Left colon (tissue), 2 donors: ENCODE measurements around the gene RIPK4. TPM values are rescaled to one million over a fixed set of nuclear protein-coding genes. Genes with fewer than 3 reads are reported as not detected.

ENCODE experiments used
- ATAC-seq: fragments of 200-7000 bp; cut with Tn5 transposase; one replicate; pipeline ENCODE4 v1.9.1; 2020; ENCODE audit warnings: mild to moderate bottlenecking, moderate library complexity
- DNase-seq, 2 donors: peaks; one replicate each; pipeline ENCODE4 v3.0.0-alpha.2; 2020
- intact Hi-C, 2 donors: fragments of 100-400 bp; cut with DNase I in 1 of 2; cut with micrococcal nuclease in 1 of 2; formaldehyde crosslinking; loops; one replicate each; pipeline versions ENCODE4 v1.11.2 to v1.14.0; 2022; cut with DNase I, micrococcal nuclease
- total RNA-seq, 2 donors: library from RNA; stranded (reverse); fragmentation: NEBNext Ultra II Directional; extraction: Animal tissue kit (Norgen Biotek cat#: 25700); gene quantifications; one replicate each; pipeline ENCODE4 v1.2.1, GENCODE V29; 2021
- donor health status: DM: no; HTN: no; CAD: no.
- donor health status: DM: yes; HTN: yes; CAD: no.

RIPK4 gene
- total RNA-seq, 2 donors from 2014 or later, result 11.0 to 16.0 TPM

DNA sequence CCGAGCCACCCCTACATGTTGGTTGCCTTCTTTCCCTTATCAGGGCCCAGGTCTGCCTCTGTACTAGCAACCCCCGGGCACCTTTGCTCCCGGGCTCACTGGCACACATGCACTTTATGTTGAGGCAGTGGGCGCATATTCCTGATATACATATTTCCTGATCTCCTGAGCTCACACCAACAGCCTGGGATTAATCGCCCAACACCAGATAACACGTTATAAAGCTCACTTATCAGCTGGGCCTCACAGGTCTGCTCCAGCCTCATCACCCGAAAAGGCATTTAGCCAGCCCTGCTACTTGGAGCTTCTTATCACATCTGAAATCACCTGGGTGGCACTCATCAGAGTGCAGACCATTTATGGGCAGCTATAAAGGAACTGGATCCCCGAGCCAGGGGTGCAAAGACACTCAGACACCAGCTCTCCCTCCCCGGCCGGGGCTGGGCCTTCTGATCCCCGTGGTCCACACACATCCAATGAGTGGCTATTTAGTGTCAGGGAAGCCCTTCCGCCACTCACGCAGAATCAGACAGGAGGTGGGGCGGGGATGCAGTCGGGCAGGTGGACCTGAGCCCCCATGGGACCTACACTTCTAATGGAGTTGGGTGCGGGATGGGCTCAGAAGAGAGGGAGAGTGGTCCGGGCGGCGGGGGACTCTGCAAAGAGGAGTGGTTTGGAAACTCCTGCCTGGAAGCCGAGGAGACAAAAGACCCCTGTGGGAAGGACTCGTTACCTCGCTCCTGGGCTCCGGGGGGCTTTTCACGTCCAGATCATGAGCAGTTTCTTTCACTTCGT lies 21.6 kb downstream of the RIPK4 start:
- DNase-seq, result no peak

GRCh38 chr21:41744028-41744930 lies 22.6 kb downstream of the RIPK4 start:
- DNase-seq (no peak), ATAC-seq (peak; percentile 19)
- intact Hi-C loops, result no loop called here

More for the DNA sequence above, 21.6 kb downstream of the RIPK4 start:
- ATAC-seq, result no peak
- intact Hi-C loops, result no loop called here

GRCh38 chr21:41743321-41744027 lies 23.4 kb downstream of the RIPK4 start:
- intact Hi-C loops, result no loop called here
- DNase-seq (no peak), ATAC-seq (peak; percentile 82)

DNA sequence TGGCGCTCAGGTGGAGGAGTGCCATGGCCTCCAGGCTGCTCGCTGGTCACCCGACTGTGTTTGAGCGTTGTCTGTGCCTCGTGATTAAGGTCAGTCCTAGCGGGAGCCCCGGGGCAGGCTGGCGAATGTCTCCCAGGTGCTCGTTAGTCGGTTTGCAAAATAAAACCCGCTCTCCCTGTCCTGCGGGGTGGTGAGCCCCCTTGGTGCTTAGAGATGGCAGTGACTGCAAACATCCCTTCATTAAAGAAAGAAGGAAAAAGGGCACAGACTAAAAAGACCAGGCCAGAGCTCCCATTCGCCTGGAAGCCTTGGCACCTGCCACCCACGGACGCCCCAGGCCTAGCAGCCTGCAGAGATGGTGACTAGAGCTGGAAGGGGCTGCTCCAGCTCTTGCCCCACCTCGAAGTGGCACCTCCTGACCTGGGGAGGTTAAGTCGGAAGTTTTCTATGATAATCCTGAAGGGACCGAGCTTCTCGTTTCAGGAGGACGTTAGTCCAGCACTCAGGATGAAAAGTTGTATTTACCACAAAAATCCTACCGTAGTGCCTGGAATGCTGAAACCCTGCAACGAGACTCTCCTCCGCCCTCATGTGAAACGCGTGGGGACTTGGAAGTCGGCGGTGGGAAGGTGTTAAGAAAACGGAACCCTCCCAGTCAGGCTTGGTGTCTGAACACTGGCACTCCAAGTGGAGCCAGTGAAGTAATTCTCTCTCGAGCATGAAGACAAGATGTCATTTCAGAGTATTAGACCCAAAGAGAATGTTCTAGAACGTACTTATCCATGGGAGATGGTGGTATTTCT lies 24.6 kb downstream of the RIPK4 start:
- intact Hi-C loops, result no loop called here
- ATAC-seq (no peak), DNase-seq (no peak)

GRCh38 chr21:41741253-41742072 lies 25.4 kb downstream of the RIPK4 start:
- DNase-seq (no peak), ATAC-seq (no peak)
- intact Hi-C loops, result no loop called here

DNA sequence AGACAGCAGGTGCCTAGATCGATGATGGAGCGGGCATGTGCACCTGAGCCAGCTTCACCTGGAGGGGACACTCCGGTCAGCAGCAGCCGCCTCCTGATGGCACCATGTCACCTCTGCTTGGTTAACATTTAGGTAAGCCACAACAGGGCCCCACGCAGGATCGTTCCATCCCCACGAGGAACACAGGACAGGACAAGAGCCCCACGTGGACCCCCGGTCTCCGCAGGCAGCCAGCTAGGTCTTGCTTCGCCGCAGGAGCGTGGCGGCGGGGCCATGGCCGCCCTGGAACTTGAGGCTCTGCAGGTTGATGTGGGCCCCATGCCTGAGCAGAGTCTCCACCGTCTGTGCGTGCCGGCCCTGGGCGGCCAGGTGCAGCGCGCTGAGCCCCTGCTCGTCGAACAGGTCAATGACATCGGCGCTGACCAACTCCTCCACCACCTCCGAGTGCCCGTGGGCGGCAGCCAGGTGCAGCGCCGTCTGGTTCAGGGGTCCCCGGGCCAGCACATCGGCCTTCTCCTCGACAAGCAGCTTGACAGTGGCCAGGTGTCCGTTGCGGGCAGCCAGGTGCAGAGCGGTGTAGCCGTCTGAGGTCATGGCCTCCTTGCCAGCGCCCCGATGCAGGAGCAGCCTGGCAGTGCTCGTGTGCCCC lies 26.1 kb downstream of the RIPK4 start:
- DNase-seq (no peak), ATAC-seq (no peak)
- intact Hi-C loops, result no loop called here

DNA sequence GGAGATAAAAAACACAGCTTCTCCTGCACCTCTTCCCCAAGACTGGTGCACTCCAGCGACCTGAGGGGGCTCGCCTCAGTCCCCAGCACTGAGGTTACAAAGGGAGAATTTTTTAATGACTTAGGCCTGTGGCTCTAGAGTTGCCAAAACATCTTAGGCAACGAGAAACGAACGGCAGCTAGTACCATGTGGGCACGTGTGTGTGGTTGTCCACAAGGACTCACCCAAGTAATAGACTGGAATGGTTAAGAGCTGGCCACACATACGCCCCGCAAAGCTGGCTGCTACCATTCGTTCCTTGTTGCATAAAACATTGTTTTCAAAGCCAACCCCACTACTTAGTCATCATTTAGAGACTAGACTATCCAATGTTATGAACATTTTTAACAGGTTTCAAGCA lies 26.9 kb downstream of the RIPK4 start:
- DNase-seq, result no peak
- ATAC-seq, result no peak
- intact Hi-C loops, result no loop called here

DNA sequence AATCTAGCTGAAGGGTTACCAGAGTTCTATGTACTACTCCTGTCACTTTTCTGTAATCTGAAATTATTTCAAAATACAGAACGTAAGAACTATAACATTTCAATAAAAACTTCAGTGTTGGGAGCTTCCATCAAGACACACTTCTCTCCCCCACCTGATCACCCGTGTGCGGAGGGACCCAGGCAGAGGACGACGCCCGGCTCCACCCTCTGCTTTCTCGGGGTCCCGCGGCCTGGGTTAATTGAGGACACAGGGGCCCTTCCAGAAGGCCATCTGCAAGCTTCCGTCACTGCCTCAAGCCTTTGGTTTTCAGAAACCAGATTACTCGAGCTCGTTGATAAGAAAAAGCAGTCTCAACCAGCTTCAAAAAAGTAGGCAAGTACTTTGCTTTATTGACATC lies 27.8 kb downstream of the RIPK4 start:
- intact Hi-C loops, result no loop called here
- DNase-seq (no peak), ATAC-seq (no peak)

DNA sequence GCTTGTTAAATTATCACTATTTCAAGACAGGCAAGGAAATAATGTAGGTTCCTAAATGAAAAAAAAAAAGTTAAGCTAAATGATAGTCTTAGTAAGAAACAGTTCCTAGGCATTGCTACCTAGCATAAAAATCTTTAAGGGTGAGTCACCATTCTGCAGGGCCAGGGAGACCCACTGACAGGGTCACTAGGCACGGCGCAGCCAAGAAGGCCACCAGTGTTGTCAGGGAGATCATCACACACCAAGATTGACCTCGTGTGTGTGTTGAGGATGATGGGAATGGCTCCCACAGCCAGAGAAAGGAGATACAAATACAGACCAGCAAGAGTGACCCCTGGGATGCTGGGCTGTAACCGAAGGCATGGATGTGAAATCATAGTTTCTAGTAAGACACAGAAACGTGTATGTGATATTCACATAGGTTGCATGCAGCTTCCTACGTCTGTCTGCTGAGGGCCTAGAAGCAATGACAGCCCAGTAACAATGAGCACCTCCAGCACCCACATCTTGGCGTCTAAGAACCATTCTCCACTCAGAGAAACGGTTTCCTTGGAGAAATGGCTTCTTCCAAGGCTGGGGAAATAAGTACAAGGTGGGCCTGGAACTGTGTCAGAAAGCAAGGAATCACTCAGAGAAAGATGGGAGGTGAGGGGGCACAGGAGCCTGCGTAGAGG lies 29.1 kb downstream of the RIPK4 start:
- DNase-seq (no peak), ATAC-seq (no peak)
- intact Hi-C loops, result no loop called here

DNA sequence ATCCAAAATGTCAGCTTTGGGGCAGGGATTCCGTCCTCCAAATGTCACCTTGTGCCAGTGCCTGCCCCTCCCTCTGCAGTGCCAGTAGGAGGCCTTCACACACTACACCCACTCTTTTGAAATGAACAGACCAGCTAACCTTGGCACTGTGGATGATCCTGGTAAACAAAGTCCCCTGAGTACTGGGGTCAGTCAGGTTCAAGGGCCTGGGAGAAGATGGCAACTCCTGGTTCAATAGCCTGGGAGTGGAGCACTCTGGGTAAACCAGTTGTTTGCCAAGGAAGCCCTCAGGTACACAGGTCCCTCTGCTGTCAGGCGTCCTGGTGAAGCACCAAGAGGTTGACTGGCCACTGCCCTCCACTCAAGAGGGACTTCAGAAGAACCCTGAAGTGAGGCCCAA lies 30.4 kb downstream of the RIPK4 start:
- no peak for DNase-seq
- intact Hi-C loops, result no loop called here
- no peak for ATAC-seq

DNA sequence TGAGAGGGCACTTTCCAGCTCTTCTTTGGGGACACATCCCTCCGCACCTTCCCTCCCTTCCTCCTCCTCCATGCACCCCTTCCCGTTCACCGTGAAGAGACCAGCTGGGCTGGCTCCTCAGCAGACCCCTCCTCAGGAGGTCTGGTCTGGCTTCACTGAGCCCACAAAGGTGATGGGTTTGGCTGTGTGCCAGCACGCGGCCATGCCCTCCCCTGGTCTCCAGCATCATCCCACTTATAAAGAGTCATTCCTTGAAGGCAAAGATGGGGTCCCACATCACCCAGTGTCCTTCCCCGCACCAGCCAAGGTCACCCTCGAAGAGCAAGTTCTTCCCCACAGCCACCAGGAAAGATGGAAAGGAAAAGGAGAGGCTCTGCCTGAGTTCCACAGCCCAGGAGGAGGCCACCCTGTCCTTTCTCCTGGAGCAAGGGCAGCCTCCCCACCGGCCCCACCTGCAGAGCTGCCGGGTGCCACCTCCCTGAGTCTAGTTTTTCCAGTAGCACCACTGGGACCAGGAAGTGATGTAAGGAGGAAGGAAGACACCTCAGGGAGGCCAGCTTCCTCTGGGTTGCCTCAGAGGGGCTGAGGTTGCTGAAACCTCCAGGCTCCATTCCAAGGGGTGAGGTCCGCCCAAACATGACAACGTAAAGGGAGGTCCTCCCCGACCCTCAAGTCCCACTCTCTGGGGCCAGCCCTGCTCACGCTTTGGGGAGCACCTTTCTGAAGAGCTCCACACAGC lies 32.7 kb downstream of the RIPK4 start:
- intact Hi-C loops, result no loop called here
- ATAC-seq (peak; percentile 34), DNase-seq (no peak)

DNA sequence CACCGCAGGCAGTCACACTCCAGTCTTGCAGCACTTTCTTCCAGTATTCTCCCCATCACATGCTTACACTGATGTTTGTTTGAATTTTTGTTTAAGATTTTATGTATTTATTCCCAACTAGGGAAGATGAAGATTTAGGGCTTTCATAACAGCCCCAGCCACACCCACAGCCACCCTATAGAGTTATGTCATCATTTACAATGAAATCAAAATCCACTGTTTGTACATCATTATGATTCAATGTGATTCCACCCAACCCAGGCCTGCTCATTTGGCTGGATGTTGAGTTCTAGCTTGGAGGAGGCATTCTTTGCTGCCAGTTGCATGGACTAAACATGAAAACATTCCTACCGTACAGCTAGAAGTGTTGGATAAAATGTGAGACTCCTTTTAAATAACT lies 35.8 kb downstream of the RIPK4 start:
- ATAC-seq (peak; percentile 26), DNase-seq (no peak)
- intact Hi-C loops, result no loop called here

- DNase-seq, result no peak
- no peak for ATAC-seq
- intact Hi-C loops, result no loop called here
Measured at GRCh38 chr21:41730367-41730765, 36.5 kb downstream of the RIPK4 start.

GRCh38 chr21:41729701-41730366 lies 37.0 kb downstream of the RIPK4 start:
- intact Hi-C loops, result no loop called here
- DNase-seq, result no peak
- ATAC-seq, result peak; percentile 72

DNA sequence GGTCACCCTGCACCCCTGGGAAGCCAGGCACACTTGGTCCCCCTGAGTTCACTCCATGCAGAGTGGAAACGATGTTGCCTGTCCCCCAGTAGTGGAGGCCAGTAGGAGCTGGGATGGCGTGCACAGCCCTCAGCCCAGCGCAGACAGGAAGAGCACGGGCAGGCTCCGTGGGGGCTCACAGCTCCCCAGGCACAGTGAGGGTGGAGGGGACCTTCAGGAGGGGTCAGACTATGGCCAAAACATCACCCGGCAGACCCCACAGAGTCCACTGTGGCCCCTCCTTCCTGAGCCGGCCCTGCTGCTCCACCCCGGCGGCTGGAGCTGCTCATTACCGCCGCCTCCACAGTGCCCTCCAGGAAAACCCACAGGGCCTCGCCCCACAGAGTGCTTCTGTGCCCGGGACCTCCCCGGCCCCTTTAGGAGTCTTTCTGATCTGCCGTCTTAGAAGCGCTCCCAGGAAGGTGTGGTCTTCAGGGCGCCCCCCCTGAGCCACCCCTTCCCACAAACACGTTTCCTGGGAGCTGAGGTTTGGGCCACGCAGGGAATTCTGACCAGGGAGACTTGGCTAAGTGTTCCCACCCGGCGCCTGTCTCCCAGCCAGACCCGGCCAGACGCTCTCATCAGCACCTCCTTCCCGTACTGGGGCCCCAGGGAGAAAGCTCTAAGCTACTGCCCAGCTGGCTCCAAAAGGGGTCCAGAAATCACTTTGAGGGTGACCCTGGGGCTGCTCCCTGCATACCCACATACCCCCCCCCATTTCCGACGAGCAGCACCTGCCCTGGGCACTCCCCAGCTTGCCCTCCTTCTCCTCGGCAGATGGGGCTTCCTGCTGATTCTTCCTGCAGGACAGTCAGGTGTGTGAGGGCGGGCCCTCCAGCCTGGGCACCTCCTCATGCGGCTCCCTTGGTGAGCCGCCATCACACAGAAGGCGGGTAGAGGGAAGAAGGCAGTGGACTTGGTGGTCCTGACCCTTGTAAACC lies 38.8 kb downstream of the RIPK4 start:
- ATAC-seq (no peak), DNase-seq (no peak)
- intact Hi-C loops, result no loop called here
